SW 1271 (cell line): ENCODE results near the gene CTSD.

Source experiments
- DNase-seq, 2 experiments: peaks; one replicate each; lab custom pipeline; 2025; lab: John Stamatoyannopoulos, UW

Gene CTSD

GRCh38 chr11:1729692-1730011 is 34.1 kb downstream of the CTSD start:
- DNase-seq: no peak

GRCh38 chr11:1728931-1729691 is 34.6 kb downstream of the CTSD start:
- DNase-seq: no peak

- DNase-seq: no peak
Measured at GRCh38 chr11:1728301-1728700, 35.4 kb downstream of the CTSD start.

GRCh38 chr11:1727861-1728260 is 35.9 kb downstream of the CTSD start:
- DNase-seq: no peak

GRCh38 chr11:1727096-1727690 is 36.5 kb downstream of the CTSD start:
- no peak for DNase-seq

GRCh38 chr11:1719781-1720180 is 43.9 kb downstream of the CTSD start:
- no peak for DNase-seq

GRCh38 chr11:1718326-1718725 is 45.4 kb downstream of the CTSD start:
- DNase-seq: no peak

- DNase-seq: no peak
Measured at GRCh38 chr11:1717745-1718144, 46.0 kb downstream of the CTSD start.

- DNase-seq: no peak
Measured at GRCh38 chr11:1714908-1715885, 48.5 kb downstream of the CTSD start.

GRCh38 chr11:1708716-1709115 is 55.0 kb downstream of the CTSD start:
- DNase-seq: no peak

GRCh38 chr11:1707751-1708150 is 56.0 kb downstream of the CTSD start:
- no peak for DNase-seq

- DNase-seq: no peak
Measured at GRCh38 chr11:1706634-1707400, 56.9 kb downstream of the CTSD start.

- no peak for DNase-seq
Measured at GRCh38 chr11:1705126-1706052, 58.3 kb downstream of the CTSD start.

- no peak for DNase-seq
Measured at GRCh38 chr11:1703146-1703545, 60.6 kb downstream of the CTSD start.
